SK-N-SH (cell line): ENCODE measurements around the gene CD99L2. TPM values are rescaled to one million over a fixed set of nuclear protein-coding genes. Genes with fewer than 3 reads are reported as not detected.

Experiments
- CTCF ChIA-PET: fragments of 300-600, 350-600 bp; formaldehyde crosslinking; extraction: SDS; loops from one replicate; lab custom pipeline; 2021; lab: Yijun Ruan, JAX
- POLR2A ChIA-PET: fragments of 350-600 bp; sonication (Branson Sonifier 250); formaldehyde crosslinking; extraction: SDS; loops from one replicate; lab custom pipeline; 2020; ENCODE audit warnings: antibody characterized with exemption, inconsistent platforms; lab: Yijun Ruan, JAX
- DNase-seq: peaks from one replicate; pipeline ENCODE4 v3.0.0; 2012
- H2AFZ ChIP-seq: fragments of 200-600 bp; sonication (generic); 2 replicates; pipeline ENCODE4 v1.8.1; 2016; ENCODE audit warnings: antibody characterized with exemption, mild to moderate bottlenecking, low read depth
- H3F3A ChIP-seq: fragments of 200-600 bp; sonication (generic); replicated peaks from 2 replicates; pipeline ENCODE3; 2016; ENCODE audit warnings: antibody characterized with exemption, mild to moderate bottlenecking; ENCODE audit not compliant: insufficient read depth
- H3K27ac ChIP-seq, 2 experiments: fragments of 200-500 bp in 1 of 2; fragments of 200-600 bp in 1 of 2; sonication (Bioruptor generic) in 1 of 2; sonication (generic), shearing (Covaris generic) in 1 of 2; 2 replicates each; pipeline versions ENCODE4 v1.5.1 to v1.6.1; 2014 to 2016; ENCODE audit warnings: low read depth in 2 of 2, inconsistent platforms in 1 of 2, low read length in 1 of 2, mild to moderate bottlenecking in 1 of 2, mixed read lengths in 1 of 2
- H3K27me3 ChIP-seq: fragments of 200-600 bp; sonication (generic), shearing (Covaris generic); 2 replicates; pipeline ENCODE4 v1.6.1; 2016; ENCODE audit warnings: mixed run types; ENCODE audit not compliant: insufficient read depth
- H3K36me3 ChIP-seq, 2 experiments: fragments of 200-500 bp in 1 of 2; fragments of 200-600 bp in 1 of 2; sonication (Bioruptor generic) in 1 of 2; sonication (generic) in 1 of 2; replicated peaks in 1 of 2; 2 replicates each; pipeline versions ENCODE3 to v1.5.1; 2014 to 2016; ENCODE audit warnings: low read length in 1 of 2, mild to moderate bottlenecking in 1 of 2; ENCODE audit not compliant: insufficient read depth in 2 of 2, control insufficient read depth in 1 of 2
- H3K4me1 ChIP-seq, 2 experiments: fragments of 200-500 bp in 1 of 2; fragments of 200-600 bp in 1 of 2; sonication (Bioruptor generic) in 1 of 2; sonication (generic), shearing (Covaris generic) in 1 of 2; 2 replicates each; pipeline versions ENCODE4 v1.5.1 to v1.6.1; 2014 to 2016; ENCODE audit warnings: low read depth in 1 of 2, low read length in 1 of 2, mixed run types in 1 of 2; ENCODE audit not compliant: insufficient read depth in 2 of 2, control insufficient read depth in 1 of 2
- H3K4me2 ChIP-seq: fragments of 200-600 bp; sonication (generic), shearing (Covaris generic); 2 replicates; pipeline ENCODE4 v1.6.1; 2017; ENCODE audit warnings: mixed run types
- H3K4me3 ChIP-seq, 2 experiments: fragments of 200-500 bp in 1 of 2; fragments of 200-600 bp in 1 of 2; sonication (Bioruptor generic) in 1 of 2; sonication (generic), shearing (Covaris generic) in 1 of 2; 2 replicates each; pipeline versions ENCODE4 v1.5.1 to v1.8.1; 2014 to 2016; ENCODE audit warnings: low read depth in 2 of 2, inconsistent platforms in 1 of 2, low read length in 1 of 2, mild to moderate bottlenecking in 1 of 2, mixed read lengths in 1 of 2, moderate library complexity in 1 of 2
- H3K79me2 ChIP-seq: fragments of 200-600 bp; sonication (generic); 2 replicates; pipeline ENCODE4 v1.8.1; 2017; ENCODE audit warnings: mild to moderate bottlenecking; ENCODE audit not compliant: insufficient read depth
- H3K9ac ChIP-seq: fragments of 200-600 bp; sonication (generic); 2 replicates; pipeline ENCODE4 v1.6.1; 2017; ENCODE audit warnings: mixed run types
- H3K9me2 ChIP-seq: fragments of 200-600 bp; sonication (generic); 2 replicates; pipeline ENCODE4 v1.6.1; 2017; ENCODE audit warnings: mixed run types
- H3K9me3 ChIP-seq: fragments of 200-600 bp; sonication (generic); 2 replicates; pipeline ENCODE4 v1.6.1; 2017; ENCODE audit warnings: mixed run types, mild to moderate bottlenecking, moderate library complexity
- H4K20me1 ChIP-seq: fragments of 200-600 bp; sonication (generic); 2 replicates; pipeline ENCODE4 v1.6.1; 2017; ENCODE audit warnings: mild to moderate bottlenecking, mixed run types; ENCODE audit not compliant: insufficient read depth
- FOSL2 ChIP-seq: IDR thresholded peaks from 2 replicates; pipeline ENCODE4 v1.4.0; 2012; ENCODE audit warnings: low read depth, mild to moderate bottlenecking, moderate library complexity, borderline replicate concordance
- FOXM1 ChIP-seq: IDR thresholded peaks from 2 replicates; pipeline ENCODE4 v1.4.0; 2012; ENCODE audit warnings: low read depth, mild to moderate bottlenecking
- GATA2 ChIP-seq: sonication (generic); formaldehyde crosslinking; IDR thresholded peaks from 2 replicates; pipeline ENCODE4 v1.5.0; 2020; ENCODE audit warnings: mild to moderate bottlenecking, missing genetic modification reagents
- IRF3 ChIP-seq: fragments of 150-350 bp; IDR thresholded peaks from 2 replicates; pipeline ENCODE4 v1.6.1; 2016; ENCODE audit warnings: mild to moderate bottlenecking, low read depth, low read length
- MEF2A ChIP-seq: IDR thresholded peaks from 2 replicates; pipeline ENCODE4 v1.4.0; 2012; ENCODE audit warnings: low read depth, borderline replicate concordance
- MXI1 ChIP-seq: IDR thresholded peaks from 2 replicates; pipeline ENCODE4 v1.6.1; 2012; ENCODE audit warnings: mild to moderate bottlenecking, low read depth, low read length, improper control_type of control experiment
- POLR2AphosphoS5 ChIP-seq: IDR thresholded peaks from 2 replicates; pipeline ENCODE4 v1.6.1; 2012; ENCODE audit warnings: low read depth, low read length
- RCOR1 ChIP-seq: fragments of 150-350 bp; IDR thresholded peaks from 2 replicates; pipeline ENCODE4 v1.6.1; 2017; ENCODE audit warnings: antibody characterized with exemption, low read length
- REST ChIP-seq: IDR thresholded peaks from 2 replicates; pipeline ENCODE4 v1.6.1; 2012; ENCODE audit warnings: mild to moderate bottlenecking, low read depth, low read length, moderate library complexity
- RXRA ChIP-seq: IDR thresholded peaks from 2 replicates; pipeline ENCODE4 v1.4.0; 2012; ENCODE audit warnings: low read depth, mild to moderate bottlenecking, borderline replicate concordance
- TAF1 ChIP-seq: IDR thresholded peaks from 2 replicates; pipeline ENCODE4 v1.6.1; 2012; ENCODE audit warnings: low read depth, mild to moderate bottlenecking, low read length, moderate library complexity, borderline replicate concordance
- USF1 ChIP-seq: IDR thresholded peaks from 2 replicates; pipeline ENCODE4 v1.4.0; 2012; ENCODE audit warnings: low read depth, borderline replicate concordance
- YY1 ChIP-seq: IDR thresholded peaks from 2 replicates; pipeline ENCODE4 v1.4.0; 2012; ENCODE audit warnings: low read depth, mild to moderate bottlenecking
- WGBS: methylation state at CpG from one replicate; pipeline ENCODE4 v1.1.6; 2017; ENCODE audit warnings: low lambda C conversion rate; 5-methylcytosine and 5-hydroxymethylcytosine counted together
- polyA plus RNA-seq, 3 experiments: library from polyadenylated mRNA; depleted of rRNA; stranded (reverse); fragments of >200 nt; gene quantifications; 2 replicates each; pipeline ENCODE4 v1.2.3, GENCODE V29; 2012

The CD99L2 gene
- polyA plus RNA-seq, 1 of the 3 experiments (the other 2 are of a cell fraction), result 57.7 TPM

DNA sequence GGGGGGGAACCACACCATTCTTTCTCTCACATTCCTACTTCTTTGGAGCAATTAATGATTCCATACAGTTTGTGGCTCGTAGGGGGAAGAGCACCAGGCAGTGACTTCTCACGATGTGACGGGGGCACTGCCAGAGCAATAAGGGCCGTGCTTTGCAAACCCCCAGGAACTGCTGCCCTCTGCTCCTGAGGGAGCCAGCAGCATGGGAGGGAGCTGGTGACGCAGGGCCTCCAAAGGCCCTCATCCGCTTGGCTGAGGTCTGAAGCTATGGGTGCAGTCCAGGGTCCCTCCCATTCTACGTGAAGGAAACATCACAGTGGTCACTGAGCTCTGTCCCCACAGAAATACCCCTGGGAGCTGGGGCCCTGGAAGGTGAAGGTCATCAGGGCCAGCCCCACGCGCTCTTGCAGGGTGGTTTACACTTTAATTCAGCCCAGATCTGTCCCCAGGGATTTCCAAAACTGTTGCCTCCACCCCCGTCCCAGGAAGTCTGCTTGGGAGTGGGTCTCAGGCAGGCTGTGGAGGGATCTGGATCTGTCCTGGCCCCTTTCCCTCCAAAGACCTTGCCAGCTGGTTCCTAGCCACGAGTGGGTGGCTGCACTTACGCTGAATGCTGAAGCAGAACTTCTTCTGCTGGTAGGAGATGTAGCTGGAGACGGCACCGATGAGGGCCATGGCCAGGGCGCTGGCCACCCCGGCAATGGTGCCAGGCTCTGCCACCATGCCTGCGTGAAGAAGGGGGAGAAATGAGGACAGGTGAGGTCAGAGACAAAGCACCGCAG lies 122.7 kb downstream of the CD99L2 start:
- whole genome bisulfite sequencing, result 56% methylated on average over 13 of the region's 18 CpGs
- H3K4me3 ChIP-seq, result no peak overlapping the region
- H3K27ac ChIP-seq, result no peak overlapping the region
- H2AFZ ChIP-seq, result no peak overlapping the region
- no peaks in the 10 kb centered on the region for H3K9me2 ChIP-seq
- no peaks in the 10 kb centered on the region for H3K79me2 ChIP-seq
- no peaks in the 10 kb centered on the region; the same call in 1 of the 2 replicates for H3K27me3 ChIP-seq
- no peaks in the 10 kb centered on the region; a peak in 1 of 4 replicates for H3K4me1 ChIP-seq
- H4K20me1 ChIP-seq, result no peaks in the 10 kb centered on the region
- H3F3A ChIP-seq, result no peaks in the 10 kb centered on the region
- no peak for DNase-seq
- no peak for TF ChIP-seq FOSL2
- no peak for TF ChIP-seq TAF1
- no peak for TF ChIP-seq RXRA
- TF ChIP-seq GATA2 (CRISPR knock-in tag), result no peak
- no peak for TF ChIP-seq MXI1
- no peak for TF ChIP-seq IRF3
- no peak for TF ChIP-seq YY1
- no peak for TF ChIP-seq USF1
- no peak for TF ChIP-seq REST
- no peak for TF ChIP-seq FOXM1
- no peak for TF ChIP-seq MEF2A
- TF ChIP-seq POLR2AphosphoS5, result no peak
- no peak for TF ChIP-seq RCOR1
- ChIA-PET POLR2A (no interaction called here), CTCF (interaction anchor here (14.7 kb wide), 1 partner anchor 306 kb away, joined by 219 read pairs; no protein-coding TSS in a partner anchor)
- H3K36me3 ChIP-seq, result no peaks in the 10 kb centered on the region
- H3K9me3 ChIP-seq, result no peaks in the 10 kb centered on the region
- no peak overlapping the region for H3K9ac ChIP-seq
- no peak overlapping the region for H3K4me2 ChIP-seq
